Mesodermal cell (in vitro differentiated cells): ENCODE data around the gene PAOX.

Experiments used
- H3K27ac ChIP-seq: 2 replicates; pipeline ENCODE4 v1.7.0; 2013; ENCODE audit warnings: mild to moderate bottlenecking, low read depth, low read length, moderate library complexity; ENCODE audit not compliant: severe bottlenecking
- H3K36me3 ChIP-seq: 2 replicates; pipeline ENCODE4 v1.7.1; 2013; ENCODE audit warnings: mild to moderate bottlenecking, low read length, moderate library complexity; ENCODE audit not compliant: control insufficient read depth, insufficient read depth
- H3K4me1 ChIP-seq: one replicate; pipeline ENCODE4 v1.7.1; 2013; ENCODE audit warnings: mild to moderate bottlenecking, low read length; ENCODE audit not compliant: insufficient read depth, control insufficient read depth, poor library complexity, severe bottlenecking
- H3K4me3 ChIP-seq: 2 replicates; pipeline ENCODE4 v1.7.0; 2013; ENCODE audit warnings: low read length, control low read depth, mild to moderate bottlenecking; ENCODE audit not compliant: insufficient read depth, poor library complexity, severe bottlenecking; ENCODE audit errors: extremely low read depth
- H3K9me3 ChIP-seq: 2 replicates; pipeline ENCODE4 v1.7.1; 2013; ENCODE audit warnings: mild to moderate bottlenecking, low read length, moderate library complexity; ENCODE audit not compliant: control insufficient read depth
- WGBS, 2 experiments: methylation state at CpG; one replicate each; pipeline ENCODE4 v1.1.5; 2013; ENCODE audit warnings: missing lambda C conversion rate in 2 of 2; ENCODE audit not compliant: insufficient coverage in 2 of 2; 5-methylcytosine and 5-hydroxymethylcytosine counted together

PAOX gene

DNA sequence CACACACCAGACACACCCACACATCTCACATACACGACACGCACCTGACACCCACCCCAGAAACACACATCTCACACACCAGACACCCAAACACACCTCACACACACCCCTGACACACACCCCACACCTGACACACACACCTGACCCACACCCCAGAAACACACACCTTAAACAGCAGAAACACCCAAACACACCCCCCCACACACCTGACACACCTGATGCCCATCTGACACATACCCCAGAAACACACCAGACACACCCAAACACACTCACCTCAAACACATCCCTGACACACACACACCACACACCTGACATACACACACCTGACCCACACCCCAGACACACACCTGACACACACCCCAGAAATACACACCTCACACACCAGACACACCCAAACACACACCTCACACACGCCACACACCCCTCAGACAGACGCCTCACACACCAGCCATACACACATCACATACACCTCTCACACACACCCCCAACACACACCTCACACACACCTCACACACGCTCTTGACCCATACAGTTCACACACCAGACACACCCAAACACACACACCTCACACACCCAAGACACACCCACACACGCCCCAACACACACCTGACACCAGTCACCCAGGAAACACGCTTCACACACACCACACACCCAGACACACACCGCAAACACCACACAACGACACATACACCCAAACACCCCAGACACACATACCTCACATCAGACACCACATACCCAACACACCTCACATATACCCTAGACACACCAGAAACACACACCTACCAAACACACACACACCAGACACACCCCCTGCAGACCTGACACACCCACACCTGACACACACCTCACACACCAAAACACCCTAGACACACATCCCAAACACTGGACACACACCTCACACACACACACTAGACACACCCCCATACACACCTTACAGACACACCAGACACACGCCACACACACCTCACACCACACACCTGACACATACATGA lies 40.7 kb upstream of the PAOX start:
- Histone ChIP-seq H3K9me3 (no peaks in the 10 kb centered on the region), H3K4me1 (peaks cover 15% of the 10 kb centered on the region), H3K4me3 (no peak overlapping the region), H3K36me3 (no peaks in the 10 kb centered on the region), H3K27ac (no peak overlapping the region)
- 80 to 87% methylated on average over 7 to 10 of the region's 10 CpGs for WGBS, 2 experiments

DNA sequence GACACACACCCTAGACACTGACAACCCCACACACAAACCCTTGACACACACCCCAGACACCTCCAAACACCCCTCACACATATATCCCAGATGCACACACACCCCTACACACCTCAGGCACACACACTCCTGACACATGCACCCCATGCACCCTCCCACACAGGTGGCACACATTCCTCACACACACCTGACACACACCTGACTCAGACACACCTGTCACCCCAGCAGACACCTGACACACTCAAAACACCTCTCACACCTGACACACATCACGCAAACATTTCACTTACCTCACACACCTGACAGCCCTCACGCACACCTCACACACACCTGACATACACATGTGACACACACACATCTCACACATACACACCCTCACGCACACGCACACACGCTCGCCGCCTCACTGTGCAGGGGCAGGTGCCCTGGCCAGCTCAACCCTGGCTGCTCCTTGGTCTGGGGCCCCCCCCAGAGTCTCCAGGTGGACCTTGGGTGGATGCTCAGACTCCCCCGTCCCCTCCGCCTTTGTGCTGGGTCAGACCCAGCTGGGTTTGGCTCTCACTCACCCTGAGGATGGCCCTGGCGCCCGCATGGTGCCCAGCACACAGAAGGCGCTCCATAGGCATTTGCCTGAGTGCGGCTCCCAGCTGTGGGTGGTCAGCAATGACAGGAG lies 39.2 kb upstream of the PAOX start:
- Histone ChIP-seq H3K27ac (no peak overlapping the region), H3K36me3 (no peaks in the 10 kb centered on the region), H3K4me1 (peaks cover 15% of the 10 kb centered on the region), H3K9me3 (no peaks in the 10 kb centered on the region), H3K4me3 (no peak overlapping the region)
- WGBS, 2 experiments: 92 to 93% methylated on average over 13 of the region's 13 CpGs

DNA sequence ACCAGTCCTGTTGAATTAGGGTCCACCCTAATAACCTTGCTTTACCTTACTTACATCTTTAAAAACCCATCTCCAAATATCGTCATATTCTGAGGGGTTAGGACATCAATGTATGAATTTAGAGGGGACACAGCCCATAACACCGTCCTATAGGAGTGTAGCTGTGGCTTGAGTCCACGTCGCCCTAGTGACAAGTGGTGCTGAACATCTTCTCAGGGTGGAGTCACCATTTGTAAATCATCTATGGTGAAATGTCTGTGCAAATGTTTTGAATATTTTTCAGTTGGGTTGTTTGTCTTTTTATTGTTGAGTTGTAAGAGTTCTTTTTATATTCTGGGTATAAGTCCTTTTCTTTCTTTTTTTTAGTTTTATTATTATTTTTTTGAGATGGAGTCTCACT lies 37.1 kb upstream of the PAOX start:
- Histone ChIP-seq H3K27ac (no peak overlapping the region), H3K36me3 (no peaks in the 10 kb centered on the region), H3K9me3 (no peaks in the 10 kb centered on the region), H3K4me1 (peaks cover 6% of the 10 kb centered on the region), H3K4me3 (no peak overlapping the region)
- 97 to 100% methylated on average over 3 of the region's 4 CpGs for WGBS, 2 experiments

GRCh38 chr10:133342942-133343341 lies 36.1 kb upstream of the PAOX start:
- no peaks in the 10 kb centered on the region for H3K9me3 ChIP-seq
- peaks cover 6% of the 10 kb centered on the region for H3K4me1 ChIP-seq
- WGBS, 2 experiments: 94 to 96% methylated on average over 4 to 7 of the region's 8 CpGs
- no peaks in the 10 kb centered on the region for H3K36me3 ChIP-seq
- no peak overlapping the region for H3K27ac ChIP-seq
- no peak overlapping the region for H3K4me3 ChIP-seq

DNA sequence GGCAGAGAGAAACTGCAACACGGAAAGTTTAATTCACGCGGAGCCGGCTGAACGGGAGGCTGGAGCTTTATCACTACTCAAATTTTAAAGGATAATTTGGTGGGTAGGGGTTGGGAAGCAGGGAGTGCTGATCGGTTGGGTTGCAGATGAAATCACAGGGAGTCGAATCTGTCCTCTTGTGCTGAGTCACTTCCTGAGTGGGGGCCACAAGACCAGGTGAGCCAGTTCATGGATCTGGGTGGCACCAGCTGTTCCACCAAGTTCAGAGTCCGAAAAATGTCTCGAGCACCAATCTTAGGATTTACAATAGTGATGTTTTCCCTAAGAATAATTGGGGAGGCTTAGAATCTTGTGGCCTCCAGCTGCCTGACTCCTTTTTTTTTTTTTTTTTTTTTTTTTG lies 35.5 kb upstream of the PAOX start:
- Histone ChIP-seq H3K9me3 (no peaks in the 10 kb centered on the region), H3K4me3 (no peak overlapping the region), H3K36me3 (no peaks in the 10 kb centered on the region), H3K27ac (no peak overlapping the region), H3K4me1 (peaks cover 6% of the 10 kb centered on the region)
- 74 to 86% methylated on average over 5 to 6 of the region's 9 CpGs for WGBS, 2 experiments

GRCh38 chr10:133344236-133344635 lies 34.8 kb upstream of the PAOX start:
- Histone ChIP-seq H3K9me3 (no peaks in the 10 kb centered on the region), H3K27ac (no peak overlapping the region), H3K4me3 (no peak overlapping the region), H3K36me3 (no peaks in the 10 kb centered on the region), H3K4me1 (peaks cover 6% of the 10 kb centered on the region)
- WGBS, 2 experiments: 91 to 93% methylated on average over 5 of the region's 5 CpGs

GRCh38 chr10:133346413-133346812 lies 32.6 kb upstream of the PAOX start:
- WGBS, 2 experiments: 70 to 77% methylated on average over 9 to 11 of the region's 11 CpGs
- Histone ChIP-seq H3K27ac (no peak overlapping the region), H3K4me1 (peaks cover 6% of the 10 kb centered on the region), H3K4me3 (no peak overlapping the region), H3K36me3 (no peaks in the 10 kb centered on the region), H3K9me3 (no peaks in the 10 kb centered on the region)

- 85 to 86% methylated on average over 12 to 13 of the region's 16 CpGs for WGBS, 2 experiments
- H3K4me1 ChIP-seq: peaks cover 6% of the 10 kb centered on the region
- no peak overlapping the region for H3K4me3 ChIP-seq
- no peak overlapping the region for H3K27ac ChIP-seq
- no peaks in the 10 kb centered on the region for H3K9me3 ChIP-seq
- H3K36me3 ChIP-seq: no peaks in the 10 kb centered on the region
Measured at GRCh38 chr10:133347710-133348517, 31.1 kb upstream of the PAOX start.

GRCh38 chr10:133349160-133349568 lies 29.9 kb upstream of the PAOX start:
- Histone ChIP-seq H3K9me3 (no peaks in the 10 kb centered on the region), H3K4me1 (no peaks in the 10 kb centered on the region), H3K36me3 (no peaks in the 10 kb centered on the region), H3K27ac (no peak overlapping the region), H3K4me3 (no peak overlapping the region)
- 90 to 93% methylated on average over 5 to 6 of the region's 8 CpGs for WGBS, 2 experiments

DNA sequence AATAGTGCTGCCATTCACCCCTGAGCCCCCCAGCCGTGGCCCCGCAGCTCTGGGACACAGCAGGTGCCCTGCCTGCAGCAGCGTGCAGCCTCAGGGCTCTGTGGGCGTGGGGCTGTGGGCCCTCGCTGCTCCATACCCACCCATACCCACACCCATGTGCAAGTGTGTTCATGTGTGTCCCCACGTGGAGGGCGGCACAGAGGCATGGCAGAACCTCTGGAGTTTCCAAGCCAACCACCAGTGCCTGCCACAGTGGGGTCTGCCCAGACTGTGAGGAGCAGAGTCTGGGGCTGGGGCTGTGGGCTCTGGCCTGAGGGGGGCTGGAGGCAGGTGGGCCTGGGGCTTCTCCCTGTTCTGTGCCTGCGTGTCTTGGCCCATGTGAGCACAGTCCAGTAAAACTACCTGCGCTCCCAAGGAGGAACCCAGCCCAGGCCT lies 29.5 kb upstream of the PAOX start:
- 83 to 86% methylated on average over 3 to 7 of the region's 9 CpGs for WGBS, 2 experiments
- H3K9me3 ChIP-seq: no peaks in the 10 kb centered on the region
- H3K27ac ChIP-seq: no peak overlapping the region
- H3K4me3 ChIP-seq: no peak overlapping the region
- H3K36me3 ChIP-seq: peaks cover 2% of the 10 kb centered on the region
- H3K4me1 ChIP-seq: no peaks in the 10 kb centered on the region
